GM21381 (cell line): ENCODE data around the gene FKTN.
"Not testable (repeated sequence)": the region's sequence is repeated elsewhere in the genome, so short reads cannot be mapped to it uniquely, and the experiment has no call there.

ENCODE experiments used
- ATAC-seq: cut with Tn5 transposase; IDR thresholded peaks from one replicate; pipeline ENCODE4 v1.9.1; 2021; ENCODE audit warnings: mild to moderate bottlenecking, moderate library complexity; ENCODE audit not compliant: unreplicated experiment

Gene FKTN

GRCh38 chr9:105557804-105558610 lies at the start of gene FKTN:
Gene FKTN, plus strand, starts transcription at chr9:105558131. Its CDS starts 16,902 bp downstream, at chr9:105575033.
- peak; percentile 97 for ATAC-seq

- ATAC-seq: no peak
These were observed 49.4 kb upstream of the FKTN start for GRCh38 chr9:105508530-105508929.

- peak; percentile 71 for ATAC-seq
These were observed 47.9 kb upstream of the FKTN start for GRCh38 chr9:105510024-105510423.

GRCh38 chr9:105511446-105511845 lies 46.5 kb upstream of the FKTN start:
- ATAC-seq: no peak

- ATAC-seq: no peak
These were observed 42.0 kb upstream of the FKTN start for GRCh38 chr9:105515811-105516413.

- peak; percentile 65 for ATAC-seq
These were observed 38.1 kb upstream of the FKTN start for GRCh38 chr9:105519710-105520369.

- not testable (repeated sequence) for ATAC-seq
These were observed 36.9 kb upstream of the FKTN start for GRCh38 chr9:105520992-105521391.

- peak; percentile 74 for ATAC-seq
These were observed 35.1 kb upstream of the FKTN start for GRCh38 chr9:105522618-105523385.

- no peak for ATAC-seq
These were observed 26.4 kb upstream of the FKTN start for GRCh38 chr9:105531530-105531929.

- ATAC-seq: no peak
These were observed 21.8 kb upstream of the FKTN start for GRCh38 chr9:105535920-105536668.

- ATAC-seq: no peak
These were observed 18.5 kb upstream of the FKTN start for GRCh38 chr9:105539452-105539851.

- peak; percentile 92 for ATAC-seq
These were observed 16.1 kb upstream of the FKTN start for GRCh38 chr9:105541838-105542237.

- no peak for ATAC-seq
These were observed 3.9 kb upstream of the FKTN start for GRCh38 chr9:105554042-105554441.

GRCh38 chr9:105572455-105572854 lies 14.5 kb downstream of the FKTN start:
- ATAC-seq: no peak

GRCh38 chr9:105579952-105580351 lies 22.0 kb downstream of the FKTN start:
- not testable (repeated sequence) for ATAC-seq

- ATAC-seq: not testable (repeated sequence)
These were observed 23.6 kb downstream of the FKTN start for GRCh38 chr9:105581550-105581949.

GRCh38 chr9:105593145-105593544 lies 35.2 kb downstream of the FKTN start:
- ATAC-seq: no peak

- peak; percentile 89 for ATAC-seq
These were observed 51.0 kb downstream of the FKTN start for GRCh38 chr9:105608721-105609598.

GRCh38 chr9:105621001-105621400 lies 63.1 kb downstream of the FKTN start:
- no peak for ATAC-seq
